ENCODE measurements around the gene PKNOX2. TPM values are rescaled to one million over a fixed set of nuclear protein-coding genes. Genes with fewer than 3 reads are reported as not detected.

Gene PKNOX2
- polyA plus RNA-seq, 2 of the 4 experiments (the other 2 are of a cell fraction) = not detected

DNA sequence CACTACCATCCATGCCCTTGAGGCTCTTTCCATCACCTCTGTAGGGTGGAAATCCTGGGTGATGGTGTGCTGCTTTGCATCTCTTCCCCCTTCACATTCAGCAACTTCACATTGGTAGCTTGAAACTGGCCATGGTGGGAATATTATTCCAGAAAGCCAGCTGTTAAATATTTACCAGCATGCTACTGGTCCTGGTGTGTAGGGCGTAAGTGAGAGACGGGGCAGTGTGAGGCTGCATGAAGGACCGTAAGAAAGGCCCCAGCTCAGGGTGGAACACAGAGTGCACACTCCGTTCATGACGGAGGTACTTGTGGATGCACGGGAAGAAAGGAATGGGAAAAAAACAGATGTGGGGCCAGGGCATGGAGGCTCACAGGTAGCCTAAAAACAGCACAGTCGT is 121.3 kb downstream of the PKNOX2 start:
- DNase-seq (ENCODE audit: low read depth in 1 of 2, low spot score in 1 of 2) (no peak), ATAC-seq (no peak), FAIRE-seq (no peak)
- H3K9me3 ChIP-seq = no peaks in the 10 kb centered on the region
- H3K4me1 ChIP-seq = no peaks in the 10 kb centered on the region
- POLR2A ChIA-PET = no interaction called here
- no peak for TF ChIP-seq CEBPB (IDR thresholded peaks at IDR 0.05)
- no peak for TF ChIP-seq HOXB13 (CRISPR knock-in tag; IDR thresholded peaks at IDR 0.05; ENCODE audit: low read depth)
- no peak for TF ChIP-seq HEYL (CRISPR knock-in tag; IDR thresholded peaks at IDR 0.05)
- H3K4me3 ChIP-seq = no peak overlapping the region
- H3K27ac ChIP-seq = no peak overlapping the region
- no peak overlapping the region for H3K4me2 ChIP-seq
- WGBS (ENCODE audit: missing lambda C conversion rate) = 71% methylated on average over 7 of the region's 7 CpGs
- CTCF ChIA-PET = interaction anchor here (1.5 kb wide), 1 partner anchor 60 kb away, joined by 3 read pairs; no protein-coding TSS in a partner anchor

DNA sequence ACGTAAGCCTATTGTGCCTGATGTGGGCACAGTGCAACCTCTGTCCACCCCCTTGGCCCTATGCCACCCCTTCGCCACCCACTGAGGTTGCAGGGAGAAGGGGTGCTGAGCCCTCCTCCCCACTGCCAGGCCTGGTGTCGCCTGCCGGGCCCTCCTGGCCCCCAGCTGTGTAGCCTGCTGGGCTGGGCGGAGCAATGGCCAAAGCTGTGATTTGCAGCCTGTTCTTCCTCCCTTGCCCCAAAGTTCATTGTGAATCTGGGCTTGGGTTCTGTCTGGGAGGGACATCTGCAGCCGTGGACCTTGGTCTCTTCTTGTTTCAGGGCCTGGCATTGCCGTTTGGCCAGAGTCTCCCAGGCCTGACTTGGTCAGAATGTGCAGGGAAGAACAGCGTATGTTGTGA is 121.9 kb downstream of the PKNOX2 start:
- no peak for ATAC-seq
- no peak for DNase-seq (ENCODE audit: low read depth in 1 of 2, low spot score in 1 of 2)
- TF ChIP-seq FOXS1 (CRISPR knock-in tag; IDR thresholded peaks at IDR 0.05) (no peak), HOXB13 (CRISPR knock-in tag; IDR thresholded peaks at IDR 0.05; ENCODE audit: low read depth) (no peak), GATA3 (IDR thresholded peaks at IDR 0.05; ENCODE audit: borderline replicate concordance) (no peak), CHD2 (IDR thresholded peaks at IDR 0.05; ENCODE audit: low read length, partially characterized antibody) (no peak)
- Histone ChIP-seq H3K9me3 (no peaks in the 10 kb centered on the region), H3K4me3 (no peak overlapping the region), H3K27ac (no peak overlapping the region), H3K4me2 (no peak overlapping the region), H3K4me1 (no peaks in the 10 kb centered on the region)
- ChIA-PET POLR2A (no interaction called here), CTCF (no interaction called here)
- WGBS (ENCODE audit: missing lambda C conversion rate) = 52% methylated on average over 8 of the region's 8 CpGs
- FAIRE-seq = no peak

DNA sequence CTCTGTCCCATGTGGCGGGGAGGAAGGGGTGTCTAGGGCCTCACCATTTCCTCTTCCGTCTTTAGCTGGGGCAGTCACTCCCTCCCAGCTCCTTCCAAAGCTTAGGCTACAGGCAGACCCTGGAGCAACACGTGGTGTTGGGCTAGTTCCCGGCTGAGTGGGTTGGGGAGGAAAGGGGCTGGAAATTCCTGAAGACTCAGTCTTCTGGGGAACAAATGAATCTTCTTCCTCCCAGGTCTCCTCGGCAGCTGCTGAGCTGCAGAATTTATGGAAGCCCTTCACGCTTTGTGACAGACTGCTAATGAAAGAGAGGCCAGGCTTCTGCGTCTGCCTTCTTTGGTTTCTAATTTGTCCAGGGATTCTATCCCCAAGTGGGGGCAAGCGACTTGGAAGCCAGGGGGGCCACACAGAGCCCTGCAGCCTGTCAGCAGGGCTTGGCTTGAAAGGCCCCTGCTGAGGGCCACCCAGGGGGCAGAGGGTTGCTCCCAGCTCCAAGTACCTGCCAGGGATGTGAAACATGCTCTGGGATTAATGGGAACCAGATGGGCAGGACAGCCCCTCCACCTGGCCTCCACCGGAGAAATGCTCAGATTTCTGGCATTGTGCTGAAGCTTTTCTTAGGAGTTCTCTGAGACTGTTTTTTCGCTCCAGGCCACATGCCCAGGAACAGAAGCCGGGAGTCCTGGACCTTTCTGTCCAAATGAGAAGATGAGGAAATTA is 123.1 kb downstream of the PKNOX2 start:
- TF ChIP-seq ESRRA (IDR thresholded peaks at IDR 0.05; ENCODE audit: borderline replicate concordance, low read length) (no peak), RNF2 (IDR thresholded peaks at IDR 0.05; ENCODE audit: borderline replicate concordance, low read depth) (no peak), NFE2L2 (conservative IDR thresholded peaks at IDR 0.05; ENCODE audit: low read length) (no peak), TFCP2L1 (CRISPR knock-in tag; IDR thresholded peaks at IDR 0.05) (no peak), CEBPB (IDR thresholded peaks at IDR 0.05) (no peak), POLR2A (IDR thresholded peaks at IDR 0.05; ENCODE audit: low read length) (no peak), FOSL2 (IDR thresholded peaks at IDR 0.05) (no peak), FOSL2 (CRISPR knock-in tag; IDR thresholded peaks at IDR 0.05) (no peak), RFX5 (IDR thresholded peaks at IDR 0.05) (no peak), MAFK (IDR thresholded peaks at IDR 0.05; ENCODE audit: partially characterized antibody) (no peak)
- TF ChIP-seq, protein P1, sequence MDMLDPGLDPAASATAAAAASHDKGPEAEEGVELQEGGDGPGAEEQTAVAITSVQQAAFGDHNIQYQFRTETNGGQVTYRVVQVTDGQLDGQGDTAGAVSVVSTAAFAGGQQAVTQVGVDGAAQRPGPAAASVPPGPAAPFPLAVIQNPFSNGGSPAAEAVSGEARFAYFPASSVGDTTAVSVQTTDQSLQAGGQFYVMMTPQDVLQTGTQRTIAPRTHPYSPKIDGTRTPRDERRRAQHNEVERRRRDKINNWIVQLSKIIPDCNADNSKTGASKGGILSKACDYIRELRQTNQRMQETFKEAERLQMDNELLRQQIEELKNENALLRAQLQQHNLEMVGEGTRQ (IDR thresholded peaks at IDR 0.05) = no peak
- TF ChIP-seq, protein P2, sequence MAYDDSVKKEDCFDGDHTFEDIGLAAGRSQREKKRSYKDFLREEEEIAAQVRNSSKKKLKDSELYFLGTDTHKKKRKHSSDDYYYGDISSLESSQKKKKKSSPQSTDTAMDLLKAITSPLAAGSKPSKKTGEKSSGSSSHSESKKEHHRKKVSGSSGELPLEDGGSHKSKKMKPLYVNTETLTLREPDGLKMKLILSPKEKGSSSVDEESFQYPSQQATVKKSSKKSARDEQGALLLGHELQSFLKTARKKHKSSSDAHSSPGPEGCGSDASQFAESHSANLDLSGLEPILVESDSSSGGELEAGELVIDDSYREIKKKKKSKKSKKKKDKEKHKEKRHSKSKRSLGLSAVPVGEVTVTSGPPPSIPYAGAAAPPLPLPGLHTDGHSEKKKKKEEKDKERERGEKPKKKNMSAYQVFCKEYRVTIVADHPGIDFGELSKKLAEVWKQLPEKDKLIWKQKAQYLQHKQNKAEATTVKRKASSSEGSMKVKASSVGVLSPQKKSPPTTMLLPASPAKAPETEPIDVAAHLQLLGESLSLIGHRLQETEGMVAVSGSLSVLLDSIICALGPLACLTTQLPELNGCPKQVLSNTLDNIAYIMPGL (CRISPR knock-in tag; IDR thresholded peaks at IDR 0.05; ENCODE audit: borderline replicate concordance) = no peak
- WGBS (ENCODE audit: missing lambda C conversion rate) = 67% methylated on average over 6 of the region's 11 CpGs
- CTCF ChIA-PET = interaction anchor here (1.6 kb wide), 1 partner anchor 9 kb away, joined by 3 read pairs; no protein-coding TSS in a partner anchor
- Histone ChIP-seq H3K4me2 (no peak overlapping the region), H3K4me3 (no peak overlapping the region), H3K4me1 (no peaks in the 10 kb centered on the region), H3K9me3 (no peaks in the 10 kb centered on the region), H3K27ac (no peak overlapping the region)
- POLR2A ChIA-PET = no interaction called here
- no peak for DNase-seq (ENCODE audit: low read depth in 1 of 2, low spot score in 1 of 2)
- ATAC-seq = no peak
- FAIRE-seq = no peak

DNA sequence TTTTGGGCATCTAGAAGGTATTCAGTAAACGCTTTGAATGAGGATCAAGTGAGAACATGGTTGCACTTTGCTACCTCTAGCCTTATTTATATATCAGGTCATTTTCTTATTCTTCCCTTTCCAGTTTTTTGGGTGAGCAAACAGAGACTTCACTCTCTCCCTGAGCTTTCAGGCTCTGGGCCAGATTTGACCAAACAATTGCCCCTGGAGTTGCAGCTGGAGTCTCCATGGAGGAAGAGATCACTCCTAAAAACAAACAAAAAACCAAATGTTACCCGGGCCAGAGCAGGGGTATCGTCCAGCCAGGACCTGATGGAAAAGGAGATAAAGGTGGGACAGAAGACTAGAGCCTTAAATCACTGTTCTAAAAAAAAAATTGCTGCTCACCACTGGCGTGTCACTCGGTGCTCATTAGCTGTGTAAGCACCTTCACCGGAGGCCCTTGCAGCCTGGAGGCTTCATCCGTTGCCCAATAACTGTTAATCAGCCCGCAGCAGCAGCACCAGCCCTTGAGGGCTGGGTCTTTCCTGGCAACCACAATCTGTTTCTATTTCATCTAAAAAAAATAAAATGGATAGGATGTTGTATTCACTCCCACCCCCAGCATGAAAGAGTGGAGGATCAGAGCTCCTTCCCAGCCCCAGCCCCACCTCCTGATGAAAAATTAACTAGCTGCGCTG is 125.0 kb downstream of the PKNOX2 start:
- H3K27ac ChIP-seq = no peak overlapping the region
- H3K4me2 ChIP-seq = no peak overlapping the region
- CTCF ChIA-PET = interaction anchor here (1.1 kb wide), 1 partner anchor 115 kb away, joined by 3 read pairs; no protein-coding TSS in a partner anchor
- H3K4me1 ChIP-seq = no peaks in the 10 kb centered on the region
- FAIRE-seq (no peak), ATAC-seq (no peak), DNase-seq (ENCODE audit: low read depth in 1 of 2, low spot score in 1 of 2) (no peak)
- POLR2A ChIA-PET = no interaction called here
- 31% methylated on average over 8 of the region's 9 CpGs for WGBS (ENCODE audit: missing lambda C conversion rate)
- no peak overlapping the region for H3K4me3 ChIP-seq
- H3K9me3 ChIP-seq = no peaks in the 10 kb centered on the region
- TF ChIP-seq NFE2L2 (conservative IDR thresholded peaks at IDR 0.05; ENCODE audit: low read length) = no peak
- no peak for TF ChIP-seq CBX2 (IDR thresholded peaks at IDR 0.05; ENCODE audit: borderline replicate concordance, low read depth)
- TF ChIP-seq JUNB (IDR thresholded peaks at IDR 0.05) = no peak
- TF ChIP-seq MYC (IDR thresholded peaks at IDR 0.05; ENCODE audit: borderline replicate concordance, low read length) = no peak
- TF ChIP-seq FOSB (CRISPR knock-in tag; IDR thresholded peaks at IDR 0.05) = no peak
- TF ChIP-seq KDM1A (IDR thresholded peaks at IDR 0.05; ENCODE audit: low read depth) = no peak
- TF ChIP-seq, protein P3, sequence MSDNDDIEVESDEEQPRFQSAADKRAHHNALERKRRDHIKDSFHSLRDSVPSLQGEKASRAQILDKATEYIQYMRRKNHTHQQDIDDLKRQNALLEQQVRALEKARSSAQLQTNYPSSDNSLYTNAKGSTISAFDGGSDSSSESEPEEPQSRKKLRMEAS (IDR thresholded peaks at IDR 0.05) = no peak
- TF ChIP-seq EP300 (IDR thresholded peaks at IDR 0.05) = no peak
- TF ChIP-seq RFX5 (IDR thresholded peaks at IDR 0.05) = no peak
- TF ChIP-seq HDAC2 (IDR thresholded peaks at IDR 0.05) = no peak
- TF ChIP-seq, protein P4, sequence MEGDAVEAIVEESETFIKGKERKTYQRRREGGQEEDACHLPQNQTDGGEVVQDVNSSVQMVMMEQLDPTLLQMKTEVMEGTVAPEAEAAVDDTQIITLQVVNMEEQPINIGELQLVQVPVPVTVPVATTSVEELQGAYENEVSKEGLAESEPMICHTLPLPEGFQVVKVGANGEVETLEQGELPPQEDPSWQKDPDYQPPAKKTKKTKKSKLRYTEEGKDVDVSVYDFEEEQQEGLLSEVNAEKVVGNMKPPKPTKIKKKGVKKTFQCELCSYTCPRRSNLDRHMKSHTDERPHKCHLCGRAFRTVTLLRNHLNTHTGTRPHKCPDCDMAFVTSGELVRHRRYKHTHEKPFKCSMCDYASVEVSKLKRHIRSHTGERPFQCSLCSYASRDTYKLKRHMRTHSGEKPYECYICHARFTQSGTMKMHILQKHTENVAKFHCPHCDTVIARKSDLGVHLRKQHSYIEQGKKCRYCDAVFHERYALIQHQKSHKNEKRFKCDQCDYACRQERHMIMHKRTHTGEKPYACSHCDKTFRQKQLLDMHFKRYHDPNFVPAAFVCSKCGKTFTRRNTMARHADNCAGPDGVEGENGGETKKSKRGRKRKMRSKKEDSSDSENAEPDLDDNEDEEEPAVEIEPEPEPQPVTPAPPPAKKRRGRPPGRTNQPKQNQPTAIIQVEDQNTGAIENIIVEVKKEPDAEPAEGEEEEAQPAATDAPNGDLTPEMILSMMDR (IDR thresholded peaks at IDR 0.05) = no peak
- TF ChIP-seq POLR2AphosphoS2 (conservative IDR thresholded peaks at IDR 0.05; ENCODE audit: low read length) = no peak

Data from A549 (cell line).